ENCODE measurements around the gene GPHB5.

The GPHB5 gene

GRCh38 chr14:63344336-63344735 is 25.6 kb upstream of the GPHB5 start:
- Histone ChIP-seq H3K36me3 (ENCODE audit: control insufficient read depth, insufficient read depth, low read length) (no peaks in the 10 kb centered on the region), H2BK15ac (replicated peaks; ENCODE audit: low read depth) (no peak overlapping the region), H3K9ac (ENCODE audit: low read length) (no peak overlapping the region), H3K4ac (ENCODE audit: low read depth, low read length) (no peak overlapping the region), H3K4me3 (ENCODE audit: low read length) (no peak overlapping the region), H3K4me2 (ENCODE audit: low read length) (no peak overlapping the region), H4K8ac (ENCODE audit: low read depth, low read length) (no peak overlapping the region), H2BK5ac (ENCODE audit: low read length) (no peak overlapping the region), H3K23ac (ENCODE audit: low read length) (no peak overlapping the region), H2AK5ac (ENCODE audit: low read length) (no peak overlapping the region), H4K5ac (ENCODE audit: low read length) (no peak overlapping the region), H3K79me1 (ENCODE audit: low read length) (no peaks in the 10 kb centered on the region), H3K27me3 (ENCODE audit: insufficient read depth, low read length, poor library complexity) (no peaks in the 10 kb centered on the region), H3K56ac (ENCODE audit: low read length) (no peak overlapping the region), H2BK120ac (ENCODE audit: low read depth, low read length) (no peak overlapping the region), H3K27ac (ENCODE audit: low read depth, low read length) (no peak overlapping the region), H3K79me2 (ENCODE audit: control insufficient read depth, insufficient read depth, low read length) (no peaks in the 10 kb centered on the region), H3K4me1 (ENCODE audit: control insufficient read depth, low read depth, low read length) (no peaks in the 10 kb centered on the region), H3K18ac (ENCODE audit: low read length) (no peak overlapping the region)
- DNase-seq: peak; percentile 51
- no CpG with 5 or more reads among the region's 4 CpGs for WGBS (ENCODE audit: extremely low coverage, insufficient coverage, low lambda C conversion rate)

GRCh38 chr14:63343878-63344277 is 25.1 kb upstream of the GPHB5 start:
- no peaks in the 10 kb centered on the region for H3K4me1 ChIP-seq (ENCODE audit: control insufficient read depth, low read depth, low read length)
- no peaks in the 10 kb centered on the region for H3K27me3 ChIP-seq (ENCODE audit: insufficient read depth, low read length, poor library complexity)
- H3K27ac ChIP-seq (ENCODE audit: low read depth, low read length): no peak overlapping the region
- DNase-seq: no peak
- no peaks in the 10 kb centered on the region for H3K79me2 ChIP-seq (ENCODE audit: control insufficient read depth, insufficient read depth, low read length)
- H3K56ac ChIP-seq (ENCODE audit: low read length): no peak overlapping the region
- no peak overlapping the region for H3K9ac ChIP-seq (ENCODE audit: low read length)
- no peak overlapping the region for H2BK15ac ChIP-seq (replicated peaks; ENCODE audit: low read depth)
- H3K4me3 ChIP-seq (ENCODE audit: low read length): no peak overlapping the region
- H2BK5ac ChIP-seq (ENCODE audit: low read length): no peak overlapping the region
- no peak overlapping the region for H2BK120ac ChIP-seq (ENCODE audit: low read depth, low read length)
- H3K23ac ChIP-seq (ENCODE audit: low read length): no peak overlapping the region
- H2AK5ac ChIP-seq (ENCODE audit: low read length): no peak overlapping the region
- H4K8ac ChIP-seq (ENCODE audit: low read depth, low read length): no peak overlapping the region
- H4K5ac ChIP-seq (ENCODE audit: low read length): no peak overlapping the region
- no peak overlapping the region for H3K18ac ChIP-seq (ENCODE audit: low read length)
- H3K79me1 ChIP-seq (ENCODE audit: low read length): no peaks in the 10 kb centered on the region
- no CpG with 5 or more reads among the region's 1 CpG for WGBS (ENCODE audit: extremely low coverage, insufficient coverage, low lambda C conversion rate)
- no peak overlapping the region for H3K4ac ChIP-seq (ENCODE audit: low read depth, low read length)
- H3K4me2 ChIP-seq (ENCODE audit: low read length): no peak overlapping the region
- no peaks in the 10 kb centered on the region for H3K36me3 ChIP-seq (ENCODE audit: control insufficient read depth, insufficient read depth, low read length)

GRCh38 chr14:63342371-63342770 is 23.6 kb upstream of the GPHB5 start:
- no peak overlapping the region for H3K4ac ChIP-seq (ENCODE audit: low read depth, low read length)
- no peak overlapping the region for H3K27ac ChIP-seq (ENCODE audit: low read depth, low read length)
- no peaks in the 10 kb centered on the region for H3K79me2 ChIP-seq (ENCODE audit: control insufficient read depth, insufficient read depth, low read length)
- DNase-seq: peak; percentile 12
- no CpG with 5 or more reads among the region's 7 CpGs for WGBS (ENCODE audit: extremely low coverage, insufficient coverage, low lambda C conversion rate)
- H3K27me3 ChIP-seq (ENCODE audit: insufficient read depth, low read length, poor library complexity): no peaks in the 10 kb centered on the region
- H3K4me1 ChIP-seq (ENCODE audit: control insufficient read depth, low read depth, low read length): no peaks in the 10 kb centered on the region
- H4K8ac ChIP-seq (ENCODE audit: low read depth, low read length): no peak overlapping the region
- H4K5ac ChIP-seq (ENCODE audit: low read length): no peak overlapping the region
- no peak overlapping the region for H3K9ac ChIP-seq (ENCODE audit: low read length)
- no peak overlapping the region for H3K4me3 ChIP-seq (ENCODE audit: low read length)
- H2AK5ac ChIP-seq (ENCODE audit: low read length): no peak overlapping the region
- no peak overlapping the region for H2BK120ac ChIP-seq (ENCODE audit: low read depth, low read length)
- no peak overlapping the region for H3K18ac ChIP-seq (ENCODE audit: low read length)
- H2BK5ac ChIP-seq (ENCODE audit: low read length): no peak overlapping the region
- H3K56ac ChIP-seq (ENCODE audit: low read length): no peak overlapping the region
- H2BK15ac ChIP-seq (replicated peaks; ENCODE audit: low read depth): no peak overlapping the region
- H3K36me3 ChIP-seq (ENCODE audit: control insufficient read depth, insufficient read depth, low read length): no peaks in the 10 kb centered on the region
- no peak overlapping the region for H3K4me2 ChIP-seq (ENCODE audit: low read length)
- H3K79me1 ChIP-seq (ENCODE audit: low read length): no peaks in the 10 kb centered on the region
- no peak overlapping the region for H3K23ac ChIP-seq (ENCODE audit: low read length)

- H3K9ac ChIP-seq (ENCODE audit: low read length): no peak overlapping the region
- H3K23ac ChIP-seq (ENCODE audit: low read length): no peak overlapping the region
- H4K5ac ChIP-seq (ENCODE audit: low read length): no peak overlapping the region
- no peak overlapping the region for H2BK15ac ChIP-seq (replicated peaks; ENCODE audit: low read depth)
- H2BK120ac ChIP-seq (ENCODE audit: low read depth, low read length): no peak overlapping the region
- no peak overlapping the region for H4K8ac ChIP-seq (ENCODE audit: low read depth, low read length)
- H3K79me2 ChIP-seq (ENCODE audit: control insufficient read depth, insufficient read depth, low read length): no peaks in the 10 kb centered on the region
- H2BK5ac ChIP-seq (ENCODE audit: low read length): no peak overlapping the region
- H2AK5ac ChIP-seq (ENCODE audit: low read length): no peak overlapping the region
- no peaks in the 10 kb centered on the region for H3K79me1 ChIP-seq (ENCODE audit: low read length)
- no peaks in the 10 kb centered on the region for H3K27me3 ChIP-seq (ENCODE audit: insufficient read depth, low read length, poor library complexity)
- H3K36me3 ChIP-seq (ENCODE audit: control insufficient read depth, insufficient read depth, low read length): no peaks in the 10 kb centered on the region
- no peak overlapping the region for H3K4me2 ChIP-seq (ENCODE audit: low read length)
- no peak overlapping the region for H3K27ac ChIP-seq (ENCODE audit: low read depth, low read length)
- H3K18ac ChIP-seq (ENCODE audit: low read length): no peak overlapping the region
- no peaks in the 10 kb centered on the region for H3K4me1 ChIP-seq (ENCODE audit: control insufficient read depth, low read depth, low read length)
- no CpG with 5 or more reads among the region's 6 CpGs for WGBS (ENCODE audit: extremely low coverage, insufficient coverage, low lambda C conversion rate)
- no peak for DNase-seq
- H3K56ac ChIP-seq (ENCODE audit: low read length): no peak overlapping the region
- no peak overlapping the region for H3K4me3 ChIP-seq (ENCODE audit: low read length)
- H3K4ac ChIP-seq (ENCODE audit: low read depth, low read length): no peak overlapping the region
Observed at GRCh38 chr14:63328787-63329737, 10.3 kb upstream of the GPHB5 start.

- Histone ChIP-seq H2BK15ac (replicated peaks; ENCODE audit: low read depth) (no peak overlapping the region), H2BK120ac (ENCODE audit: low read depth, low read length) (no peak overlapping the region), H3K4me2 (ENCODE audit: low read length) (no peak overlapping the region), H2AK5ac (ENCODE audit: low read length) (no peak overlapping the region), H3K23ac (ENCODE audit: low read length) (no peak overlapping the region), H3K18ac (ENCODE audit: low read length) (no peak overlapping the region), H3K4me1 (ENCODE audit: control insufficient read depth, low read depth, low read length) (no peaks in the 10 kb centered on the region), H3K79me1 (ENCODE audit: low read length) (no peaks in the 10 kb centered on the region), H3K27ac (ENCODE audit: low read depth, low read length) (no peak overlapping the region), H3K36me3 (ENCODE audit: control insufficient read depth, insufficient read depth, low read length) (no peaks in the 10 kb centered on the region), H3K9ac (ENCODE audit: low read length) (no peak overlapping the region), H4K8ac (ENCODE audit: low read depth, low read length) (no peak overlapping the region), H4K5ac (ENCODE audit: low read length) (no peak overlapping the region), H3K4me3 (ENCODE audit: low read length) (no peak overlapping the region), H3K27me3 (ENCODE audit: insufficient read depth, low read length, poor library complexity) (no peaks in the 10 kb centered on the region), H3K56ac (ENCODE audit: low read length) (no peak overlapping the region), H3K4ac (ENCODE audit: low read depth, low read length) (no peak overlapping the region), H2BK5ac (ENCODE audit: low read length) (no peak overlapping the region), H3K79me2 (ENCODE audit: control insufficient read depth, insufficient read depth, low read length) (no peaks in the 10 kb centered on the region)
- 100% methylated on average over 1 of the region's 5 CpGs for WGBS (ENCODE audit: extremely low coverage, insufficient coverage, low lambda C conversion rate)
- DNase-seq: no peak
Observed at GRCh38 chr14:63326840-63327239, 8.1 kb upstream of the GPHB5 start.
